ENCODE measurements around the gene KIT. TPM values are rescaled to one million over a fixed set of nuclear protein-coding genes. Genes with fewer than 3 reads are reported as not detected.

Gene KIT
- total RNA-seq, 1 experiment from 2014 or later, result not detected

GRCh38 chr4:54668014-54668611 is 10.4 kb downstream of the KIT start:
- TF ChIP-seq EGR1 (IDR thresholded peaks at IDR 0.05; ENCODE audit: low read depth) (no peak), JUND (IDR thresholded peaks at IDR 0.05) (no peak), EZH2 (IDR thresholded peaks at IDR 0.05) (no peak), ELF1 (IDR thresholded peaks at IDR 0.05; ENCODE audit: borderline replicate concordance, low read depth) (no peak), TCF7L2 (IDR thresholded peaks at IDR 0.05; ENCODE audit: borderline replicate concordance, extremely low read depth, insufficient read depth, insufficient read length) (no peak), EZH2phosphoT487 (IDR thresholded peaks at IDR 0.05; ENCODE audit: borderline replicate concordance) (no peak), SRF (IDR thresholded peaks at IDR 0.05; ENCODE audit: low read depth) (no peak), RAD21 (IDR thresholded peaks at IDR 0.05; ENCODE audit: low read depth) (no peak), POLR2AphosphoS5 (IDR thresholded peaks at IDR 0.05; ENCODE audit: low read depth, low read length) (no peak), POLR2A (IDR thresholded peaks at IDR 0.05; ENCODE audit: borderline replicate concordance, extremely low read depth, insufficient read depth, insufficient read length) (no peak), FOSL1 (IDR thresholded peaks at IDR 0.05; ENCODE audit: low read depth) (no peak), SIN3A (IDR thresholded peaks at IDR 0.05; ENCODE audit: low read depth) (no peak)
- TF ChIP-seq, protein P1, sequence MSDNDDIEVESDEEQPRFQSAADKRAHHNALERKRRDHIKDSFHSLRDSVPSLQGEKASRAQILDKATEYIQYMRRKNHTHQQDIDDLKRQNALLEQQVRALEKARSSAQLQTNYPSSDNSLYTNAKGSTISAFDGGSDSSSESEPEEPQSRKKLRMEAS (IDR thresholded peaks at IDR 0.05), result no peak
- TF ChIP-seq, protein P2, sequence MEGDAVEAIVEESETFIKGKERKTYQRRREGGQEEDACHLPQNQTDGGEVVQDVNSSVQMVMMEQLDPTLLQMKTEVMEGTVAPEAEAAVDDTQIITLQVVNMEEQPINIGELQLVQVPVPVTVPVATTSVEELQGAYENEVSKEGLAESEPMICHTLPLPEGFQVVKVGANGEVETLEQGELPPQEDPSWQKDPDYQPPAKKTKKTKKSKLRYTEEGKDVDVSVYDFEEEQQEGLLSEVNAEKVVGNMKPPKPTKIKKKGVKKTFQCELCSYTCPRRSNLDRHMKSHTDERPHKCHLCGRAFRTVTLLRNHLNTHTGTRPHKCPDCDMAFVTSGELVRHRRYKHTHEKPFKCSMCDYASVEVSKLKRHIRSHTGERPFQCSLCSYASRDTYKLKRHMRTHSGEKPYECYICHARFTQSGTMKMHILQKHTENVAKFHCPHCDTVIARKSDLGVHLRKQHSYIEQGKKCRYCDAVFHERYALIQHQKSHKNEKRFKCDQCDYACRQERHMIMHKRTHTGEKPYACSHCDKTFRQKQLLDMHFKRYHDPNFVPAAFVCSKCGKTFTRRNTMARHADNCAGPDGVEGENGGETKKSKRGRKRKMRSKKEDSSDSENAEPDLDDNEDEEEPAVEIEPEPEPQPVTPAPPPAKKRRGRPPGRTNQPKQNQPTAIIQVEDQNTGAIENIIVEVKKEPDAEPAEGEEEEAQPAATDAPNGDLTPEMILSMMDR (IDR thresholded peaks at IDR 0.05 in 2 of 3, conservative IDR thresholded peaks at IDR 0.05 in 1 of 3; ENCODE audit: borderline replicate concordance in 1 of 3, insufficient read depth in 1 of 3, low read depth in 2 of 3, low read length in 2 of 3), result no peak
- TF ChIP-seq, protein P3, sequence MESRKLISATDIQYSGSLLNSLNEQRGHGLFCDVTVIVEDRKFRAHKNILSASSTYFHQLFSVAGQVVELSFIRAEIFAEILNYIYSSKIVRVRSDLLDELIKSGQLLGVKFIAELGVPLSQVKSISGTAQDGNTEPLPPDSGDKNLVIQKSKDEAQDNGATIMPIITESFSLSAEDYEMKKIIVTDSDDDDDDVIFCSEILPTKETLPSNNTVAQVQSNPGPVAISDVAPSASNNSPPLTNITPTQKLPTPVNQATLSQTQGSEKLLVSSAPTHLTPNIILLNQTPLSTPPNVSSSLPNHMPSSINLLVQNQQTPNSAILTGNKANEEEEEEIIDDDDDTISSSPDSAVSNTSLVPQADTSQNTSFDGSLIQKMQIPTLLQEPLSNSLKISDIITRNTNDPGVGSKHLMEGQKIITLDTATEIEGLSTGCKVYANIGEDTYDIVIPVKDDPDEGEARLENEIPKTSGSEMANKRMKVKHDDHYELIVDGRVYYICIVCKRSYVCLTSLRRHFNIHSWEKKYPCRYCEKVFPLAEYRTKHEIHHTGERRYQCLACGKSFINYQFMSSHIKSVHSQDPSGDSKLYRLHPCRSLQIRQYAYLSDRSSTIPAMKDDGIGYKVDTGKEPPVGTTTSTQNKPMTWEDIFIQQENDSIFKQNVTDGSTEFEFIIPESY (IDR thresholded peaks at IDR 0.05; ENCODE audit: extremely low read depth, insufficient replicate concordance, low read length), result no peak
- TF ChIP-seq, protein P4, sequence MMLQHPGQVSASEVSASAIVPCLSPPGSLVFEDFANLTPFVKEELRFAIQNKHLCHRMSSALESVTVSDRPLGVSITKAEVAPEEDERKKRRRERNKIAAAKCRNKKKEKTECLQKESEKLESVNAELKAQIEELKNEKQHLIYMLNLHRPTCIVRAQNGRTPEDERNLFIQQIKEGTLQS (IDR thresholded peaks at IDR 0.05), result no peak
- Histone ChIP-seq H3K27me3 (ENCODE audit: insufficient read depth, low read length) (no peaks in the 10 kb centered on the region), H3K79me2 (ENCODE audit: insufficient read depth, low read length) (no peaks in the 10 kb centered on the region), H3K36me3 (ENCODE audit: control insufficient read depth in 1 of 2, insufficient read depth in 2 of 2, low read length in 2 of 2) (no peaks in the 10 kb centered on the region), H3K9me2 (ENCODE audit: insufficient read depth) (no peaks in the 10 kb centered on the region), H3K27ac (ENCODE audit: low read depth, low read length) (no peak overlapping the region), H2AFZ (ENCODE audit: low read depth, low read length, poor library complexity, severe bottlenecking) (no peak overlapping the region), H3K9ac (ENCODE audit: low read length) (no peak overlapping the region), H3K4me2 (ENCODE audit: low read length) (no peak overlapping the region), H3K4me1 (ENCODE audit: control insufficient read depth in 1 of 2, insufficient read depth in 2 of 2, low read length in 2 of 2) (no peaks in the 10 kb centered on the region), H4K20me1 (ENCODE audit: insufficient read depth) (no peaks in the 10 kb centered on the region), H3K4me3 (replicated peaks in 1 of 2; ENCODE audit: low read depth in 1 of 2, low read length in 2 of 2) (no peak overlapping the region), H3K9me3 (ENCODE audit: control insufficient read depth in 1 of 2, insufficient read depth in 1 of 2, low read depth in 1 of 2, low read length in 2 of 2) (no peaks in the 10 kb centered on the region)
- DNase-seq (ENCODE audit: low read depth, low spot score) (no peak), ATAC-seq (no peak)
- no TSS peak for BruUV-seq (replicated peaks)
- ChIA-PET CTCF (no interaction called here), RAD21 (ENCODE audit: low non-redundant PET in 1 of 2, low total read pairs in 2 of 2, uncharacterized antibody in 2 of 2, unreplicated experiment in 2 of 2) (no interaction called here), POLR2A (no interaction called here)
- intact Hi-C loops (cut with micrococcal nuclease), result loop anchor here (10.0 kb wide), 1 partner anchor 343 kb away; no protein-coding TSS in a partner anchor

All from HCT116 (cell line).